ENCODE results near the gene MRFAP1.
"Not testable (repeated sequence)": the region's sequence is repeated elsewhere in the genome, so short reads cannot be mapped to it uniquely, and the experiment has no call there.

Gene MRFAP1

DNA sequence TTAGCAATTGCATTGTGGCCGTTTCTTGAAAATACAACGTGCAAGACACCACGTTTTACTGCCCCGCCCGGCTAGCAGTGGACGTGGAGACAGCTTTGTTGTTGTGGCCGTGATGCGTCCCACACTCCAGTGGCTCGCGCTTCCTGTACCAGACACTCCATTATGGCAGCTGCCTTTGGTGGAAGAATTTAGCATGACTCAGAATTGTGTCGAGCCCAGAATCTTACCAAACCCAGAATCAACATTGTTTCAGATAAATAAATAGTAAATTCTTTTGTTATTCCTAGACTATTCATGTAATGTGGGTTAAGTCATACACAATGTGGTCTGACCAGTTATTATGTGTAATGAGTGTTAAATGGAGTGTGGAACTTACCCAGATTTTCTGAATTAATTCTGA is 27.9 kb downstream of the MRFAP1 start:
- DNase-seq (ENCODE audit: low spot score): peak; percentile 50

GRCh38 chr4:6671648-6672047 is 31.2 kb downstream of the MRFAP1 start:
- no peak for DNase-seq (ENCODE audit: low spot score)

- DNase-seq (ENCODE audit: low spot score): no peak
These were observed 31.6 kb downstream of the MRFAP1 start for GRCh38 chr4:6672131-6672530.

DNA sequence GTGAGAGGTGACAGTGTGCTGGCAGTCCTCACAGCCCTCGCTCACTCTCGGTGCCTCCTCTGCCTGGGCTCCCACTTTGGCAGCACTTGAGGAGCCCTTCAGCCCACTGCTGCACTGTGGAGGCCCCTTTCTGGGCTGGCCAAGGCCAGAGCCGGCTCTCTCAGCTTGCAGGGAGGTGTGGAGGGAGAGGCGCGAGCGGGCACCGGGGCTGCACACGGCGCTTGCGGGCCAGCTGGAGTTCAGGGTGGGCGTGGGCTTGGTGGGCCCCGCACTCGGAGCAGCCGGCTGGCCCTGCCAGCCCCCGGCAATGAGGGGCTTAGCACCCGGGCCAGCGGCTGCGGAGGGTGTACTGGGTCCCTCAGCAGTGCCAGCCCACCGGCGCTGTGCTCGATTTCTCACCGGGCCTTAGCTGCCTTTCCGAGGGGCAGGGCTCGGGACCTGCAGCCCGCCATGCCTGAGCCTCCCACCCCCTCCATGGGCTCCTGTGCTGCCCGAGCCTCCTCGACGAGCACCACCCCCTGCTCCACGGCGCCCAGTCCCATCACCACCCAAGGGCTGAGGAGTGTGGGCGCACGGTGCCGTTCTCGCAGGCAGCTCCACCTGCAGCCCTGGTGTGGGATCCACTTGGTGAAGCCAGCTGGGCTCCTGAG is 32.2 kb downstream of the MRFAP1 start:
- not testable (repeated sequence) for DNase-seq (ENCODE audit: low spot score)

GRCh38 chr4:6673191-6673659 is 32.7 kb downstream of the MRFAP1 start:
- DNase-seq (ENCODE audit: low spot score): not testable (repeated sequence)

DNA sequence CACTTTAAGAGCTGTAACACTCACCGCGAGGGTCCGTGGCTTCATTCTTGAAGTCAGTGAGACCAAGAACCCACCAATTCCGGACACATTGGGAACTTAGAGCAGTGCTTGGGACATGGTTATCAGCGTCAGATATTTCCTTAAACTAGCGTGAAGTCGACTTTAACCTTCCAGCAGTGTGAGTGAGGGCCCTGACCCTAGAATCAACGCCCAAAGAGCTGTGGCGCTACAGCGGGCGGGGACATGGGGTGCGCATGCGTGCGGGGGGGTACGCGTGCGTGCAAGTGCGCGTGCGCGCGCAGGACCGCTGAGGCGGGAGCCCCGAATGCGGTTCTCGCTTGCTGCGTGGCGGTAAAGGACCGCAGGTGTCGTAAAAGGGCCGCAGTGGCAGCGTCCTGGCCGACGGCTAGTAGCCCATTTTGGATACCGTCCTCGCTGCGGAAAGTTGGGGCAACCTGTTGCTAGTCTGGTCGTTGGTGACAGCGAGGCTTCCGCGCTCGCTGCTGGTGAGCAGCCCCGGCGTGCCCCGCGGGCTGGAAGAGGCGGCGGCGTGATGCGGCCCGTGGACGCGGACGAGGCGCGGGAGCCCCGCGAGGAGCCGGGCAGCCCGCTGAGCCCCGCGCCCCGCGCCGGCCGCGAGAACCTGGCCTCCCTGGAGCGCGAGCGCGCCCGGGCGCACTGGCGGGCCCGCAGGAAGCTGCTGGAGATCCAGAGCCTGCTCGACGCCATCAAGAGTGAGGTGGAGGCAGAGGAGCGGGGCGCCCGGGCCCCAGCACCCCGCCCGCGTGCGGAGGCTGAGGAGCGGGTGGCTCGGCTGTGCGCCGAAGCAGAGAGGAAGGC is 33.4 kb downstream of the MRFAP1 start:
- peak; percentile 100 for DNase-seq (ENCODE audit: low spot score)

DNA sequence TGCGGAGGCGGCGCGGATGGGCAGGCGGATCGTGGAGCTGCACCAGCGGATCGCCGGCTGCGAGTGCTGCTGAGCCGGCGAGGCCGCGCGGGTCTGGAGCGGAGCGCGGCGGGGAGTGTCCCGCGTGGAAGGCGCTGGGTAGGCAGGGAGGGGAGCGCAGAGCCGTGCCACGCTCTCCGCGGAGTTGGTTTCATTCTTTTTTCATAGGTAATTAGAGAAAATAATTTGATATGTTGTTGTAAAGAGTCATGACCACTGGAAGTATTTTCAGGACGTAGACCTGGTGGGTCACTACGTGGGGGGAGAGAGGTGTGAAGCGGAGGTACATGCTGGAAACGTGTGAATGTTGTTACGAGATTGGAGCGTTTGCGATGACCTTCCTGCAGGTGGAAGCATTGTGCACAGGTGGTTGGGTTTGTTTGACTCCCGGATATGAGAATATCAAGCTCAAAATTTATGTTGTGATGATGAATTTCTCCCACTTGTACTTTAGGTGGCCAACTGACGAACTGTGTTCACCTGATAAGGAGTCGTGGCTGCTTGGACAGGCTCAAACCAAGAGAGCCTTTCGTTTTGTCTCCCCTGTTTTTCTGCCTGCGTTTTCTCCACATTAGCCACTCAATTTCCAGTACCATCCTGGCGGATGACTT is 34.1 kb downstream of the MRFAP1 start:
- DNase-seq (ENCODE audit: low spot score): no peak

DNA sequence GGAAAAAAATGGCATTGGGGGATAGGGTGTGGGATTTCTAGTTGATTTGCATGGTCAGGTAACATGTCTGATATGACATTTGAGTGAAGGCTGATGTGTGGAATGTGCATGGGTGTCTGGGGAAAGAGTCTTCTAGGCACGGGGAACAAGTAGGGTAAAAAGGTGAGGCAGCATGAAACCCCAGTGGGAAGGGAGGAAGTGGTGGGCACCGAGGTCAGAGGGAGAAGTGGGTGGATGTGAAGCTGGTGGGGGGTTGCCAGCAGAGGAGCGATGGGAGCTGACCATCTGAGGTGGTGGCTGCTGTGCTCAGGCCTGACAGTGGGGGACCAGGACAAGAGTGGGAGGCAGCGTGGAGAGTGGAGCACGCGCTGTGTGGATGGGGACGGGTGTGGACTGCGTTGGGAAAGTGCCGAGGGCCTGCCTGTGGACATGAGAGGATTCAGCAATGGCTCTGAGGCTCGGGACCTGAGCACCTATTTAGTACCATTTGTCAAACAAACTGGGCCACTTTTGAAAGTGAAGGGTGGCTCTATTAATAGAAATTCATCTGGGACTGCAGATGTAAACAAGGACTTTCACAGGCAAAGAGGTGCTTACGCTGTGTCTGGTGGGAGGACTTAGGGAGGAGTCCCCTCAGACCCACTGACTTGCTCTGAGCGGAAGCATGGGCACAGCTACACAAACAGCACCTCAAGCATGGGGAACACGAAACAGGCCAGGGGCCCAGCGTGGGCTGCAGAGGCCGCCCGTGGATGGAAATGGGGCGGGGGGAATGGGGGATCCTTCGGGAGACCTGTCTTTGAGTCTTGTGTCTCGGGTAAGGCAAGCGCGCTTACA is 36.5 kb downstream of the MRFAP1 start:
- DNase-seq (ENCODE audit: low spot score): no peak

GRCh38 chr4:6680372-6681034 is 40.0 kb downstream of the MRFAP1 start:
- no peak for DNase-seq (ENCODE audit: low spot score)

DNA sequence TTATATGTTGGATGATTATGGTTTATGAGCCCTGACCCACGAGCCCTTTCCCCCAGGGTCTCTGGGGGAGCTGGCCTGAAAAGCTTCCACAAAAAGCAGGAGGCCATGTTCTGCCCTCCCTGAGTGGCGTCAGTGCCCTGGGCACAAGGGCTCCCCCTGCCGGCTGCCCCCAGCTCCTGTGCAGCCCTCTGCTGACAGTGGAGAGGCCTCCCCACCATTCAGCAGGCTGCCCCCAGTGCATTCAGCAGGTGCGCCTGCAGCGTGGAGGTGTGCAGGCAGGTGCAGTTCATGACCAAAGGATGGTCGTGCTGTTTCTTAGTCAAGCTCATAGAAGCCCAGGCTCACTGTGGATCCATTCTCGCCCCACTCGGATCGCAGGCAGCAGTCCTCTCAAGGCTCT is 40.7 kb downstream of the MRFAP1 start:
- no peak for DNase-seq (ENCODE audit: low spot score)

GRCh38 chr4:6682862-6683590 is 42.5 kb downstream of the MRFAP1 start:
- no peak for DNase-seq (ENCODE audit: low spot score)

DNA sequence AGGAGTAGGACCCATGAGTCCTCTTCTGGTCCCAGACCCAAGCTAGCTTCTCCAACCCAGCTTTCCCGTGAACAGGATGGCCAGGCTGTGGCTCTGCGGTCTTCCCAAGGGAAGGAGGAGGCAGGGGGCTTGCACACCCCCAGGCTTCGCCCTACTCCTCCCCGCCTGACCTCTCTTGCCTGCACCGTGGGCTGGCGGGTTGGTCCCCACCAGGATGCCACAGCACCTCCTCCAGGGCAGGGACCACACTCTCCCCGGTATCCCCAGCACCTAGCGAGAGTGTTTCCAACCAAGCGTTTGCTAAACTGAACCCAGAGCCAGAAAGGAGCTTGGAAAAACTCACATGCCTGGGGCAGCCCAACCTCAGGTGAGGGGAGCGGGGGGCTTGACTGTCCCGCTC is 44.2 kb downstream of the MRFAP1 start:
- DNase-seq (ENCODE audit: low spot score): no peak

DNA sequence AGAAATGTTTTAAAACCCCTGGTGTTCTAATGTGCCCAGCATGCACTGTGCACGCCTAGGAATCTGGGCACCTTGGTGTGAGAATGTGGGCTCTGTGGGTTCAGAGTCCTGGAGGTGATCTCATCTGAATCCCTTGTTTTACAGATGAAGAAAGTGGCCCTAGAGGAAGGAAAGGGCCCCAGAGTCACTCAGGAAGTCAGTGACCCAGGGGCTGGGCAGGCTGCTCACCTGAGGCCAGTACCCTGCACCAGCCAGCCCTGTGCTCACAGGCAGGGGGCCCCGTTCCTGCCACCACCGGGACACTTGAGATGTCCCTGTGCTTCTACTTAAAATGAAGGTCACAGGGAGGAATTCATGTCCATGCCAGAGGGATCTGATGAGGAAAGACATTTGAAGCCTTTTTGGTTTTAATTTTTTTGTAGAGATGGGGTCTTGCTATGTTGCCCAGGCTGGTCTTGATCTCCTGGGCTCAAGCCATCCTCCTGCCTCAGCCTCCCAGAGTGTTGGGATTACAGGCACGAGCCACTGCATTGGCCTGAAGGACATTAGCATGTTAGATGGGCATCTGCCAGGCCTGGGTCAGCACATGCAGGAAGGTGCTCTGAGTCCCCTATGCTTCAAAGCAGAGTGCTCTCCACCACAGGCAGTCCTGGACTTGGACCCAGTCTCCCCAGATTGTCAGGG is 45.8 kb downstream of the MRFAP1 start:
- DNase-seq (ENCODE audit: low spot score): no peak

DNA sequence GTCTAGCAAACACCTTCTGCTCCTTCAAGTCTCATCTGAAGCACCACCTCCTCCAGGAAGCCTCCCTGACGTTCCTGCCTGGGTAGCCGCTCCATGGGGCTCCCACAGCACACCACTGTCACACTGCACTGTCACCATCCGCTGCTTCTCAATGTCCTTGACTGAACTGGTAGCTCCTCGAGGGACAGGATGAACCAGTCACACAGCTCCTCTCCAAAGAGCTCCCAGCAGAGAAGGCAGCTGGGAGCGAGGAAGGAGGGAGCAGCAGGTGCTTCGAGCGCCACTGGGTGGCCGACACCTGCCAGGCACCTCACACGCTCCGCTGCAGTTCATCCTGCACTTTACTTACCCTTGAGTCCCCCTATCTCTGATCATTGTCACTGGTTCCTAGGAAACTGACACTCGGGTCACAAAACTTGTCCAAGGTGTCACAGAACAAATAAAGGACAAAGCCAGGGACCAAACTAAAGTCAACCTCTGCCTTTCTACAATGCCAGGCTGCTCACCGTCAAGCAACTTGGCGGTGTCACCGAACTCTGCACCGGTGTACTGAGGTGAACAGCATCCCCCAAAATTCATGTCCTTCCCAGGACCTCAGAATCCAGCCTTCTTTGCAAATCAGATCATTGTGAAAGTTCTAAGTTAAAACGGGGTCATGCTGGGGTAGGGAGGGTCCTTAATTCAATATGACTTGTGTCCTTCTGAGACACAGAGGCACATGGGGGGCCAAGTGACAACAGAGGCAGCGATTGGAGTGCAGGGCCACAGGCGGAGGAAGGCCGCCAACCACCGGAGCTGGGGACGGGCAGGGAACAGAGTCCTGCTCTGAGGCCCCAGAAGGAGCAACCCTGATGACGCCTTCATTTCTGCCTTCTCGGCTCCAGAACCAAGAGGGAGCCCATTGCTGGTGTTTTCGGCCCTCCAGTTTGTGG is 47.7 kb downstream of the MRFAP1 start:
- no peak for DNase-seq (ENCODE audit: low spot score)

DNA sequence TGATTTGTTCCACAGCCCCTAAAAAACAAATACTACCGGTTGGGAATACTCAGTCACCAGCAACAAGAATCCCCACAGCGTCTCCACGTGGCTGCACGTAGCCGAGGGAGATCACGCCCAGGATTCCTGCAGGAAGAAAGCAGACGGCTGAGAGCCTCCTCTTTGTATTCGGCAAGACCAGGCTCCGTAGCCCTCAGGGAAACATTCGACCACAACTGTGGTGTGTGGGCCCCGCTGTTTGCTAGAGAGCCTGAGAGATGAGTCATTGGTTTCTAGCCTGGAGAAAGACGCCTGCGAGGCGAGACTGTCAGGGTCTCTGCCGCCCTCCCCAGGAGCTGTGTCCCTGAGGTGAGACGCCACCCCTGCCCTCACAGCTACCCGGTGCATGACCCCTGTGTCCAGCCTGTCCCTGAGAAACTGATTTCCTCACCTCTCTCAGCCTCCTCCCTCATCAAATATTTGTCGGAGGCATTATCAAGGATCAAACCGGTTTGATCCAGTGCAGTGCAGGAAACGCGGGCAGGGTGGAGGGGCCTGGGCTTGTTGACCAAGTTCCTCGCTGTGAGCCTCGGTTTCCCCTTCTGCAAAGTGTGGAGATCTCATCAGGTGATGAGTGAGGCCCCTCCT is 48.5 kb downstream of the MRFAP1 start:
- DNase-seq (ENCODE audit: low spot score): peak; percentile 94

DNA sequence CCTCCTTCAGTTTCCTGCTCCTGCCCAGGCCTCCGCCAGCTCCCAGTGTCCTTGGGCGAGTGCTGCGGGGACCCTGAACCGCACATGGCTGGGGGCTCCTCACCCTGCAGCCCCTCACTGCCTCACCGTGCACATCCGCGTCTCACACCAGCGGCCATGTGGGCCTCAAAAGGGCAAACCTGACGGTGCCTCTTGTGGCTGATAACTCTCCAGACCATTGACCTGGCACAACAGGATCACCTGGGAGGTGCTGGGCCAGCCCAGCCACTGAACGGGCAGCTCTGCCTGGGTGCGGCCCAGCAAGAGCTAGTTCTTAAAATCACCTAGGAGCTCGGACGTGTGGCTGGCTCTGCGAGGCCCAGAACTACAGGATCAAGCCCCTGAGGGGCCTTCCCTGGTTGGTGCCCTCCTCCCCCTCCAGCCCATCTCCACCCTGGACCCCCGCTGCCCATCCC is 49.0 kb downstream of the MRFAP1 start:
- DNase-seq (ENCODE audit: low spot score): no peak

Measured in AG20443 (cell line).